Suppressor macrophage treated with lipopolysaccharide for 1 hour (primary cell): ENCODE results near the gene GALP.
"Not testable (repeated sequence)": the region's sequence is repeated elsewhere in the genome, so short reads cannot be mapped to it uniquely, and the experiment has no call there.

ENCODE experiments used
- DNase-seq, 3 donors: peaks; one replicate each; pipeline ENCODE4 v3.0.0-alpha.2; 2020 to 2022

Gene GALP

GRCh38 chr19:56148955-56149655, 26.7 kb upstream of the GALP start:
- DNase-seq = not testable (repeated sequence)

GRCh38 chr19:56149656-56150038, 26.2 kb upstream of the GALP start:
- no peak for DNase-seq

GRCh38 chr19:56150358-56150757, 25.4 kb upstream of the GALP start:
- DNase-seq = no peak

GRCh38 chr19:56152644-56153043, 23.2 kb upstream of the GALP start:
- DNase-seq = no peak

GRCh38 chr19:56153507-56153906, 22.3 kb upstream of the GALP start:
- DNase-seq = no peak

- peak in 1 of 3 donors; percentile 39 for DNase-seq
Measured at GRCh38 chr19:56155124-56155687, 20.6 kb upstream of the GALP start.

GRCh38 chr19:56156768-56157167, 19.0 kb upstream of the GALP start:
- no peak for DNase-seq

GRCh38 chr19:56158170-56158757, 17.5 kb upstream of the GALP start:
- DNase-seq = no peak

- no peak for DNase-seq
Measured at GRCh38 chr19:56159009-56159559, 16.7 kb upstream of the GALP start.

GRCh38 chr19:56159622-56160271, 16.1 kb upstream of the GALP start:
- DNase-seq = no peak

- DNase-seq = no peak
Measured at GRCh38 chr19:56161534-56161933, 14.3 kb upstream of the GALP start.

GRCh38 chr19:56162258-56162657, 13.6 kb upstream of the GALP start:
- DNase-seq = peak; percentile 76 to 77 (median 76)

GRCh38 chr19:56163097-56163496, 12.7 kb upstream of the GALP start:
- DNase-seq = no peak

GRCh38 chr19:56167064-56167578, 8.7 kb upstream of the GALP start:
- peak in 1 of 3 donors; percentile 17 for DNase-seq

- DNase-seq = no peak
Measured at GRCh38 chr19:56170261-56170660, 5.5 kb upstream of the GALP start.

- DNase-seq = no peak
Measured at GRCh38 chr19:56174086-56174485, 1.7 kb upstream of the GALP start.

- DNase-seq = no peak
Measured at GRCh38 chr19:56174550-56174949, 1.3 kb upstream of the GALP start.

- not testable (repeated sequence) for DNase-seq
Measured at GRCh38 chr19:56176310-56176709, 502 bp downstream of the GALP start.

- no peak for DNase-seq
Measured at GRCh38 chr19:56176881-56177280, 1.1 kb downstream of the GALP start.

GRCh38 chr19:56177564-56178243, 1.9 kb downstream of the GALP start:
- no peak for DNase-seq

- no peak for DNase-seq
Measured at GRCh38 chr19:56189785-56190184, 14.0 kb downstream of the GALP start.

- no peak for DNase-seq
Measured at GRCh38 chr19:56191115-56191514, 15.3 kb downstream of the GALP start.

- no peak for DNase-seq
Measured at GRCh38 chr19:56191711-56192110, 15.9 kb downstream of the GALP start.
